Fibroblast of the aortic adventitia (primary cell): Measurements from ENCODE around the gene PHYKPL. TPM values are rescaled to one million over a fixed set of nuclear protein-coding genes. Genes with fewer than 3 reads are reported as not detected.
"Not testable (repeated sequence)": the region's sequence is repeated elsewhere in the genome, so short reads cannot be mapped to it uniquely, and the experiment has no call there.

Source experiments
- DNase-seq: peaks from one replicate; pipeline ENCODE4 v3.0.0-alpha.2; 2010; ENCODE audit warnings: low read depth
- H3K4me3 ChIP-seq: 2 replicates; pipeline ENCODE4 v1.5.1; 2011; ENCODE audit warnings: low read depth, mild to moderate bottlenecking, control low read depth, low read length, moderate library complexity
- total RNA-seq: library from RNA; depleted of rRNA; stranded (reverse); fragments of >200 nt; gene quantifications from 2 replicates; pipeline ENCODE4 v1.2.3, GENCODE V29; 2012; ENCODE audit warnings: low replicate concordance
- TF ChIP-seq, protein P1 (sequence below): IDR thresholded peaks from 2 replicates; pipeline ENCODE4 v1.5.1; 2011; ENCODE audit warnings: mild to moderate bottlenecking, low read length, control low read depth, inconsistent platforms; ENCODE audit not compliant: insufficient read depth

The PHYKPL gene
- total RNA-seq, 1 donor, result 25.0 TPM

DNA sequence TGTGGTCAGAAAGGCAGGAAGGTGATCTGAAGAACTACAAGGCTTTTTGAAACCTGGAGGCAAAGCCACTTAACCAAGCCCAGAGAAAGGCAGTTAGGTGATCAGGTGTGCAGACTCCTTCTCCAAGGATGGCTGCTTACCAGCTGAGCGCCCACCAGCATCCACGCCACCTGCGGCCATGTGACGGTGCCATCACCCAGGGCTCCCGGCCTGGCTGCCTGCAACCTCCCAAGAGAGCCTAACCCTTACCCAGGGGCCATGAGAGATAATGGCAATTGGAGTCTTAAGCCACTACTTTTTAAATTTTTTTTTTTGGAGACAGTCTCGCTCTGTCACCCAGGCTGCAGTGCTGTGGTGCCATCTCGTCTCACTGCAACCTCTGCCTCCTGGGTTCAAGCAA, 33.1 kb upstream of the PHYKPL start:
- no peak overlapping the region for H3K4me3 ChIP-seq
- TF ChIP-seq, protein P1, sequence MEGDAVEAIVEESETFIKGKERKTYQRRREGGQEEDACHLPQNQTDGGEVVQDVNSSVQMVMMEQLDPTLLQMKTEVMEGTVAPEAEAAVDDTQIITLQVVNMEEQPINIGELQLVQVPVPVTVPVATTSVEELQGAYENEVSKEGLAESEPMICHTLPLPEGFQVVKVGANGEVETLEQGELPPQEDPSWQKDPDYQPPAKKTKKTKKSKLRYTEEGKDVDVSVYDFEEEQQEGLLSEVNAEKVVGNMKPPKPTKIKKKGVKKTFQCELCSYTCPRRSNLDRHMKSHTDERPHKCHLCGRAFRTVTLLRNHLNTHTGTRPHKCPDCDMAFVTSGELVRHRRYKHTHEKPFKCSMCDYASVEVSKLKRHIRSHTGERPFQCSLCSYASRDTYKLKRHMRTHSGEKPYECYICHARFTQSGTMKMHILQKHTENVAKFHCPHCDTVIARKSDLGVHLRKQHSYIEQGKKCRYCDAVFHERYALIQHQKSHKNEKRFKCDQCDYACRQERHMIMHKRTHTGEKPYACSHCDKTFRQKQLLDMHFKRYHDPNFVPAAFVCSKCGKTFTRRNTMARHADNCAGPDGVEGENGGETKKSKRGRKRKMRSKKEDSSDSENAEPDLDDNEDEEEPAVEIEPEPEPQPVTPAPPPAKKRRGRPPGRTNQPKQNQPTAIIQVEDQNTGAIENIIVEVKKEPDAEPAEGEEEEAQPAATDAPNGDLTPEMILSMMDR, result no peak
- DNase-seq, result no peak

DNA sequence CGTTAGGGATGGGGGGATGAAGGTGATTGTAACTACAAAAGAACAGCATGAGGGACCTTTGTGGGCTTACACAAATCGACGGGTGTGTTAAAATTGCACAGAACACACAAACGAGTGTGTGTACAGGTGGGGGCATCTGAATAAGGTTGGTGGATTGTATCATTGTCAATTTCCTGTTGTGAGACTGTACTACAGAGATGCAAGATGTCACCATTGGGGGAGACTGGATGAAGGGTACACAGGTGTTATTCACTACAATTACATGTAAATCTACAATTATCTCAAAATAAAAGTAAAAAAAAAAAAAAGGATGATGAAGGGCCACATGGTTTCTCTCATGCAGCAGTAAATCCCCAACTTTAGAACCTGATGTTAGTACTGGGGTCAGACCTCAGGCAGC, 31.4 kb upstream of the PHYKPL start:
- no peak for DNase-seq
- H3K4me3 ChIP-seq, result no peak overlapping the region
- TF ChIP-seq, protein P1, result no peak

DNA sequence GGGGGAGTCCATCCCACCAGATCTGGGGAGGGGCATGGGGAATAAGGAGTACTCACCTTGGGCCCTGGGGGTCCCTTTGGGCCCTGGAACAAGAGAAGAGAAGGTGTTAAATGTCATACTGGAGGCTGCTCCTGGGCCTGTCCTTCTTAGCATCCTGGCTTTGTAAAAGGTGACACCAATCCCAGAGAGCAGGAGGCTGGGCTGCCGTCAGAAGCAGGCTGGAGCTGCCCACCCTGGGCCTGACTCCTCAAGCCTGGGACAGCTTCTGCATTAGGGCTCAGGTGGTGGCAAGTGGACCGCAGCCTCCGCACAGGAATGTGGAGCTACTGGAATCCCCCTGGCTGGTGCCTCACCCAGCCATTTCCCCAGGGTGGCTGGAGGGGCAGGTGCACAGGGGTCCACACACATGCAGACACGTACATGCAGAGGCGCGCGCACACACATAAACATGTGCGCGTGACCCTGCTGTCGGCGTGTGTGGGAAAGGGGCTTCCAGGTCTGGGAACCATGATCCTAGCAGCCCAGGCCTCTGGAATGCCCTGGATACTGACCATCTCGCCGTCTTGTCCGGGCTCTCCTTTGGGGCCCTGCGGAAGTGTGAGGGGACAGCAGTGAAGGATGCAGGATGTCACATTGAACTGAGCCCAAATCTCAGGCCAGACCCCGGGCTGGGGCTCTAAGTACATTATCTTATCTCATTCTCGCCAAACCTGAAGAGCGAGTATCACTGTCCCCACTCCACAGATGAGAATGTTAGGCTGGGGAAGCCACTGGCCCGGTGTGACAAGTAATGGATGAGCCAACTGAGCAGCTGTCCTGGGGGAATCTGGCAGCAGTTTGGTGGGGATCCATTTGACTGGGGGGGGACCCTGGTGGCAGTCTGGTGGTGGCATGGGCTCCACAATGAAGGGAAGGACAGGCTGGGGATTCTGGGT, 29.3 kb upstream of the PHYKPL start:
- H3K4me3 ChIP-seq, result no peak overlapping the region
- TF ChIP-seq, protein P1, result no peak
- no peak for DNase-seq

DNA sequence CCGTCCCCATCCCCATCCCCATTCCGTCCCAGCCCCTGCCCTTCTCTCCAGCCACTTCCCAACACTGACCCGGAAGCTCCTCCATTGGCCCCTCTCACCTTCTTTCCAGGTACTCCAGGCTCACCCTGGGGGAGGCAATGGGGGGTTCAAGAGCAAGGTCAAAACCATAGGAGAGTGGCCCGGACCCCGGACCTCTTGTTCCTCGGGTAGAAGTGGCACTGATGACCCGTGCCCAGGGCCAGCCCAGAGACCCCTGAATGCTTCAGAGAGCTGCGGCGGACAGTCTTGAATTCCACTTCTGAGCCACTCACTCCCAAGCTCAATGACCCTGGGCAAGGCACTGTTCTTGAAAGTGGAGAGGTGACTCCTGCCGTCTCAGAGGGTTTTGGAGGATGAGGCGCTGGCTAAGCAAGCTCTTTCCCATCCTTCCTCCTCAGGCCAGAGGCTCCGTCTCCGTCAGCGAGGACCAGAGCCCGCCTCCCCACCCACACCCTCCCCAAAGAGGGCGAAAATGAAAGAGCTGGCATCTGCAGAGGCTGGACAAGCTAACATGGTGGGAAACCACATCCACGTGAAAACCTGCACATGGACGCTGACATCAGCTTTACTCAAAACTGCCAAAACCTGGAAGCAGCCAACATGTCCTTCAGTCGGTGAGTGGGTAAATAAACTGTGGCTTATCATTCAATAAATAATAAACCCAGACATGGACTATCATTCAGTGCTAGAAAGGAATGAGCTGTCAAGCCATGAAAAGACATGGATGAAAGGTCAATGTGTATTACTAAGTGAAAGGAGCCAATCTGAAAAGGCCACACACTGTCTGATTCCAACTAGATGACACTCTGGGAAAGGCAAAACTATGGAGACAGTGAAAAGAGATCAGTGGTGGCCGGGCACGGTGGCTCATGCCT, 27.3 kb upstream of the PHYKPL start:
- no peak overlapping the region for H3K4me3 ChIP-seq
- TF ChIP-seq, protein P1, result no peak
- no peak for DNase-seq

DNA sequence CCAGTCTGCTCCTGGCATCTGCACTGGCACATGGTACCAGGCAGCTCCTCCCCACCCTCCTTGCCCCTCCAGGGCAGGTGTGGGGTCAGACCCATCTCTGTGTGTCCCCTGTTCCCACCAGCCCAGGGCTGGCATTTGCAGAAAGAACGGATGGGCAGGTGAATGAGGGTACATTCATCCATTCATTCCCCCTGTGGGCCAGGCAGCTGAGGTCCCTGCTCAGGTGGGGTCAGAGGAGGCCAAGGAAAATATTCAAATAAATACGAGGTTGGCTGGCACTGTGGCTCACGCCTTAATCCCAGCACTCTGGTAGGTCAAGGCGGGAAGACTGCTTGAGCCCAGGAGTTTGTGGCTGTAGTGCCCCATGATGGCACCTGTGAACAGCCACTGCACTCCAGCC, 25.0 kb upstream of the PHYKPL start:
- TF ChIP-seq, protein P1, result no peak
- DNase-seq, result no peak

DNA sequence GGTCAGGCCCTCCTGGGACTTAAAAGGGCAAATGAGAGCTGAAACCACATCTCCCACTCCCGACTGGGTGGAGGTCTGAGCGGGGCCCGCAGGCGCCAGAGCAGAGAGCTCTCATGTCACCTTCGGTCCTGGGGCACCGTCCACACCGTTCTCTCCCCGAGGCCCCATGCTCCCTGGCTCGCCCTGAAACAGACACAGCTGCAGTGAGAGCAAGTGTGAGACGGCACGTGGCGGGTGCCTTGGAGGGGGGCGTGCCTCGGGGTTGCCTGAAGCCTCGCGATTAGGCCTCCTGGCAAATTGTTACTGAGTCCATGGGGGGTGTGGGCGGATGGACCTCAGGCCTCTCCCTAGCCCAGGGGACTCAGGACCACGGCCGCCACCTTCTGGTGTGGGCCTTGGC, 24.1 kb upstream of the PHYKPL start:
- no peak for DNase-seq
- H3K4me3 ChIP-seq, result no peak overlapping the region
- TF ChIP-seq, protein P1, result no peak

More for the DNA sequence above, 25.0 kb upstream of the PHYKPL start:
- H3K4me3 ChIP-seq, result no peak overlapping the region

DNA sequence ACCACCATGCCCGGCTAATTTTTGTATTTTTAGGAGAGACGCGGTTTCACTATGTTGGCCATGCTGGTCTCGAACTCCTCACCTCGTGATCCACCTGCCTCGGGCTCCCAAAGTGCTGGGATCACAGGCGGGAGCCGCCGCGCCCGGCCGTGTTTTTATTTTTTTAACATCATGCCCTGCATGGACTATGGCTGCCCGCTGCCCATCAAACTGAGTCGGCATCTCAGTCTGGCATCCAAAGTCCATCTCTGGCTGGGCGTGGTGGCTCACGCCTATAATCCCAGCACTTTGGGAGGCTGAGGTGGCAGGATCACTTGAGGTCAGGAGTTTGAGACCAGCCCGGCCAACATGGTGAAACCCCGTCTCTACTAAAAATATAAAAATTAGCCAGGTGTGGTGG, 21.0 kb upstream of the PHYKPL start:
- H3K4me3 ChIP-seq, DNase-seq: not testable (repeated sequence)
